HTR-8/SVneo (cell line): ENCODE measurements around the gene PPP2R5B.

Experiments used
- DNase-seq: peaks from one replicate; pipeline ENCODE4 v3.0.0; 2011; ENCODE audit warnings: low spot score, mixed read lengths; ENCODE audit not compliant: insufficient read length
- FAIRE-seq: peaks from 2 replicates; lab custom pipeline; 2011; peaks lifted over from hg19 to GRCh38; lab: Jason Lieb, UNC

Gene PPP2R5B

GRCh38 chr11:64923944-64924909, at the start of gene PPP2R5B:
TSS of gene PPP2R5B (plus strand) at chr11:64924689. CDS start at chr11:64925735, 1,046 bp downstream.
- DNase-seq (peak; percentile 98), FAIRE-seq (peak; percentile 89)

GRCh38 chr11:64875369-64876228, 48.9 kb upstream of the PPP2R5B start:
- no peak for FAIRE-seq

GRCh38 chr11:64876229-64876750, 48.2 kb upstream of the PPP2R5B start:
- FAIRE-seq (no peak), DNase-seq (no peak)

More at GRCh38 chr11:64875369-64876228, 48.9 kb upstream of the PPP2R5B start:
- DNase-seq: no peak

GRCh38 chr11:64876835-64877341, 47.6 kb upstream of the PPP2R5B start:
- FAIRE-seq: no peak
- peak; percentile 38 for DNase-seq

- no peak for DNase-seq
Observed at GRCh38 chr11:64877390-64878222, 46.9 kb upstream of the PPP2R5B start.

GRCh38 chr11:64878223-64878493, 46.3 kb upstream of the PPP2R5B start:
- FAIRE-seq (no peak), DNase-seq (no peak)

More at GRCh38 chr11:64877390-64878222, 46.9 kb upstream of the PPP2R5B start:
- FAIRE-seq: no peak

GRCh38 chr11:64878494-64879243, 45.8 kb upstream of the PPP2R5B start, which contains the start of gene EHD1:
TSS of gene EHD1 (minus strand) at chr11:64878621. CDS start at chr11:64878464, 157 bp downstream.
- DNase-seq: peak; percentile 94
- peak; percentile 57 for FAIRE-seq

- no peak for FAIRE-seq
Observed at GRCh38 chr11:64879244-64879900, 45.1 kb upstream of the PPP2R5B start.

GRCh38 chr11:64880240-64881001, 44.1 kb upstream of the PPP2R5B start:
- FAIRE-seq (no peak), DNase-seq (no peak)

More at GRCh38 chr11:64879244-64879900, 45.1 kb upstream of the PPP2R5B start:
- no peak for DNase-seq

- FAIRE-seq: no peak
- DNase-seq: no peak
Observed at GRCh38 chr11:64881476-64881875, 43.0 kb upstream of the PPP2R5B start.

- FAIRE-seq (no peak), DNase-seq (no peak)
Observed at GRCh38 chr11:64882243-64882642, 42.2 kb upstream of the PPP2R5B start.

GRCh38 chr11:64883575-64883974, 40.9 kb upstream of the PPP2R5B start:
- DNase-seq: no peak
- no peak for FAIRE-seq

- DNase-seq (no peak), FAIRE-seq (no peak)
Observed at GRCh38 chr11:64884019-64884418, 40.5 kb upstream of the PPP2R5B start.

- DNase-seq: no peak
- no peak for FAIRE-seq
Observed at GRCh38 chr11:64885367-64886286, 38.9 kb upstream of the PPP2R5B start.

GRCh38 chr11:64887234-64887756, 37.2 kb upstream of the PPP2R5B start:
- no peak for FAIRE-seq

GRCh38 chr11:64887757-64888405, 36.6 kb upstream of the PPP2R5B start:
- no peak for FAIRE-seq
- DNase-seq: peak; percentile 63

More at GRCh38 chr11:64887234-64887756, 37.2 kb upstream of the PPP2R5B start:
- no peak for DNase-seq
